ENCODE data around the gene SHROOM3.

GRCh38 chr4:76543378-76543777, 108.3 kb downstream of the SHROOM3 start:
- TF ChIP-seq, protein P1, sequence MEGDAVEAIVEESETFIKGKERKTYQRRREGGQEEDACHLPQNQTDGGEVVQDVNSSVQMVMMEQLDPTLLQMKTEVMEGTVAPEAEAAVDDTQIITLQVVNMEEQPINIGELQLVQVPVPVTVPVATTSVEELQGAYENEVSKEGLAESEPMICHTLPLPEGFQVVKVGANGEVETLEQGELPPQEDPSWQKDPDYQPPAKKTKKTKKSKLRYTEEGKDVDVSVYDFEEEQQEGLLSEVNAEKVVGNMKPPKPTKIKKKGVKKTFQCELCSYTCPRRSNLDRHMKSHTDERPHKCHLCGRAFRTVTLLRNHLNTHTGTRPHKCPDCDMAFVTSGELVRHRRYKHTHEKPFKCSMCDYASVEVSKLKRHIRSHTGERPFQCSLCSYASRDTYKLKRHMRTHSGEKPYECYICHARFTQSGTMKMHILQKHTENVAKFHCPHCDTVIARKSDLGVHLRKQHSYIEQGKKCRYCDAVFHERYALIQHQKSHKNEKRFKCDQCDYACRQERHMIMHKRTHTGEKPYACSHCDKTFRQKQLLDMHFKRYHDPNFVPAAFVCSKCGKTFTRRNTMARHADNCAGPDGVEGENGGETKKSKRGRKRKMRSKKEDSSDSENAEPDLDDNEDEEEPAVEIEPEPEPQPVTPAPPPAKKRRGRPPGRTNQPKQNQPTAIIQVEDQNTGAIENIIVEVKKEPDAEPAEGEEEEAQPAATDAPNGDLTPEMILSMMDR (IDR thresholded peaks at IDR 0.05): no peak
- no peak for TF ChIP-seq POLR2A (IDR thresholded peaks at IDR 0.05)
